Keratinocyte (primary cell): Measurements from ENCODE around the gene ST3GAL2. TPM values are rescaled to one million over a fixed set of nuclear protein-coding genes. Genes with fewer than 3 reads are reported as not detected.
A peak's percentile ranks its signal among the peaks of the same experiment; 100 is the strongest.
"Not testable (repeated sequence)": the region's sequence is repeated elsewhere in the genome, so short reads cannot be mapped to it uniquely, and the experiment has no call there.

ENCODE experiments used
- DNase-seq: peaks from one replicate; pipeline ENCODE4 v3.0.0-alpha.2; 2011; ENCODE audit warnings: low read depth, missing footprints, low spot score
- FAIRE-seq: peaks from 2 replicates; lab custom pipeline; 2011; peaks lifted over from hg19 to GRCh38; lab: Jason Lieb, UNC
- H2AFZ ChIP-seq: 2 replicates; pipeline ENCODE4 v1.6.0; 2012; ENCODE audit warnings: low read length, control low read depth, inconsistent platforms; ENCODE audit not compliant: control insufficient read depth
- H3K27ac ChIP-seq: 2 replicates; pipeline ENCODE4 v1.5.1; 2011; ENCODE audit warnings: low read length; ENCODE audit not compliant: control insufficient read depth, insufficient read depth
- H3K27me3 ChIP-seq: 3 replicates; pipeline ENCODE4 v1.6.0; 2011; ENCODE audit warnings: low read length; ENCODE audit not compliant: control insufficient read depth, insufficient read depth; ENCODE audit errors: extremely low read depth
- H3K36me3 ChIP-seq, 2 experiments: 2 replicates in 1 of 2; 3 replicates in 1 of 2; pipeline ENCODE4 v1.5.1; 2011; ENCODE audit warnings: low read length in 2 of 2, mild to moderate bottlenecking in 1 of 2; ENCODE audit not compliant: control insufficient read depth in 2 of 2, insufficient read depth in 2 of 2; ENCODE audit errors: extremely low read depth in 1 of 2
- H3K4me1 ChIP-seq: 3 replicates; pipeline ENCODE4 v1.5.1; 2011; ENCODE audit warnings: low read length; ENCODE audit not compliant: control insufficient read depth, insufficient read depth; ENCODE audit errors: extremely low read depth
- H3K4me2 ChIP-seq: 3 replicates; pipeline ENCODE4 v1.6.0; 2011; ENCODE audit warnings: low read depth, low read length; ENCODE audit not compliant: control insufficient read depth, insufficient read depth; ENCODE audit errors: extremely low read depth
- H3K4me3 ChIP-seq, 3 experiments: fragments of 200-600 bp in 1 of 3; sonication (generic) in 1 of 3; 2 replicates in 2 of 3; 3 replicates in 1 of 3; pipeline ENCODE4 v1.5.1; 2011 to 2016; ENCODE audit warnings: low read length in 3 of 3, mild to moderate bottlenecking in 3 of 3, control low read depth in 2 of 3, inconsistent platforms in 1 of 3, low read depth in 1 of 3, mixed read lengths in 1 of 3, mixed run types in 1 of 3, moderate library complexity in 1 of 3; ENCODE audit not compliant: control insufficient read depth in 2 of 3, insufficient read depth in 2 of 3; ENCODE audit errors: extremely low read depth in 1 of 3
- H3K79me2 ChIP-seq: 2 replicates; pipeline ENCODE4 v1.6.0; 2012; ENCODE audit warnings: low read length; ENCODE audit not compliant: control insufficient read depth, insufficient read depth
- H3K9ac ChIP-seq: 3 replicates; pipeline ENCODE4 v1.6.0; 2011; ENCODE audit warnings: low read length; ENCODE audit not compliant: control insufficient read depth, insufficient read depth; ENCODE audit errors: extremely low read depth
- H3K9me1 ChIP-seq: 3 replicates; pipeline ENCODE4 v1.6.0; 2011; ENCODE audit warnings: low read length; ENCODE audit not compliant: control insufficient read depth, insufficient read depth; ENCODE audit errors: extremely low read depth
- H3K9me3 ChIP-seq: 2 replicates; pipeline ENCODE4 v1.5.1; 2012; ENCODE audit warnings: low read depth, low read length; ENCODE audit not compliant: control insufficient read depth
- H4K20me1 ChIP-seq: 3 replicates; pipeline ENCODE4 v1.6.0; 2011; ENCODE audit warnings: low read length; ENCODE audit not compliant: control insufficient read depth, insufficient read depth; ENCODE audit errors: extremely low read depth
- EZH2 ChIP-seq: IDR thresholded peaks from one replicate; pipeline ENCODE4 v1.6.1; 2012; ENCODE audit warnings: inconsistent platforms, mild to moderate bottlenecking, low read length, moderate library complexity
- dilution Hi-C: fragments of 300-500 bp; cut with MboI; formaldehyde crosslinking; loops from one replicate; pipeline ENCODE4 v1.7.0; 2020; ENCODE audit warnings: low sequenced_read_pairs; ENCODE audit not compliant: extremely low pct_ligation_motif_present
- polyA plus RNA-seq, 5 experiments: library from polyadenylated mRNA; depleted of rRNA in 3 of 5; stranded (reverse) in 3 of 5; stranded (forward) in 1 of 5; unstranded in 1 of 5; fragments of >200 nt; gene quantifications; 1 replicate in 1 of 5; 2 replicates in 3 of 5; 3 replicates in 1 of 5; pipeline versions ENCODE4 v1.2.1 to v1.2.3, GENCODE V29; 2011 to 2012; ENCODE audit warnings: missing spikeins in 2 of 5, low read depth in 1 of 5, low replicate concordance in 1 of 5
- TF ChIP-seq, protein P1 (sequence below), 3 experiments: IDR thresholded peaks in 1 of 3; conservative IDR thresholded peaks in 1 of 3; optimal IDR thresholded peaks in 1 of 3; 2 replicates in 2 of 3; 3 replicates in 1 of 3; pipeline versions ENCODE3 to v1.5.1; 2011; ENCODE audit warnings: low read length in 3 of 3, mild to moderate bottlenecking in 3 of 3, moderate library complexity in 2 of 3, control low read depth in 1 of 3, inconsistent platforms in 1 of 3; ENCODE audit not compliant: insufficient read depth in 2 of 3; ENCODE audit errors: extremely low read depth in 1 of 3

Gene ST3GAL2
- polyA plus RNA-seq, 1 donor (not counting 4 experiments of a cell fraction or from before 2014, with no cell fraction given): 4.0 TPM

DNA sequence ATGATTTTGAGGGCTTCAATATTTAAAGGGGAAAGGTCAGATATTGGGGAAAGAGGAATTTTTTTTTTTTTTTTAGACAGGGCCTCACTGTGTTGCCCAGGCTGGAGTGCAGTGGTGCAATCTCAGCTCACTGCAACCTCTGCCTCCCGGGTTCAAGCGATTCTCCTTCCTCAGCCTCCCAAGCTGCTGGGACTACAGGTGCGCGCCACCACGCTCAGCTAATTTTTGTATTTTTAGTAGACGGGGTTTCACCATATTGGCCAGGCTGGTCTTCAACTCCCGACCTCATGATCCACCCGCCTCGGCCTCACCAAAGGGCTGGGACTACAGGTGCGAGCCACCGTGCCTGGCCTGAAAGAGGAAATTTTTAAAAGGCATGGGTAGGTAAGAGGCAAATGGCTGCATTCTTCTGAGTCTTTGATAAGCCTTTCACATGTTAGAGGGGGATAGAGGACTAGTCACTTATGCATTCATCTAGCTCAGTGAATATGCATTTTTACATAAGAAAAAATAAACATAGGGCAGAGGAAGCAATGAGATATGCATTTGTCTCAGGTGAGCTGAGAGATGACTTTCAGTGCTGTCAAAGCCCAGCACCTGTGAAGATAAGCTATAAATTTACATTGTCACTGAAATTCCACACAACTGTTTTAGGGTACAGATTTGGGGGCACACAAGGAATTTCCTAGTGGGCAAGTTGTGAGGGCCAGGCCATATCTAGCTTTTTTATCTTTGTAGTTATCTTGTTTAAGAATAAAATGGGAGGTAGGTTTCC is 14.4 kb upstream of the ST3GAL2 start:
- no peaks in the 10 kb centered on the region for H3K9me1 ChIP-seq
- dilution Hi-C loops: no loop called here
- peak overlapping the region; percentile 79 for H2AFZ ChIP-seq
- peak overlapping the region; percentile 96 for H3K9ac ChIP-seq
- FAIRE-seq (no peak), DNase-seq (no peak)
- no peaks in the 10 kb centered on the region for H4K20me1 ChIP-seq
- H3K9me3 ChIP-seq: no peaks in the 10 kb centered on the region
- peak overlapping the region; percentile 83 for H3K4me2 ChIP-seq
- H3K36me3 ChIP-seq: no peaks in the 10 kb centered on the region
- H3K4me1 ChIP-seq: no peaks in the 10 kb centered on the region
- H3K79me2 ChIP-seq: no peaks in the 10 kb centered on the region
- TF ChIP-seq, protein P1, sequence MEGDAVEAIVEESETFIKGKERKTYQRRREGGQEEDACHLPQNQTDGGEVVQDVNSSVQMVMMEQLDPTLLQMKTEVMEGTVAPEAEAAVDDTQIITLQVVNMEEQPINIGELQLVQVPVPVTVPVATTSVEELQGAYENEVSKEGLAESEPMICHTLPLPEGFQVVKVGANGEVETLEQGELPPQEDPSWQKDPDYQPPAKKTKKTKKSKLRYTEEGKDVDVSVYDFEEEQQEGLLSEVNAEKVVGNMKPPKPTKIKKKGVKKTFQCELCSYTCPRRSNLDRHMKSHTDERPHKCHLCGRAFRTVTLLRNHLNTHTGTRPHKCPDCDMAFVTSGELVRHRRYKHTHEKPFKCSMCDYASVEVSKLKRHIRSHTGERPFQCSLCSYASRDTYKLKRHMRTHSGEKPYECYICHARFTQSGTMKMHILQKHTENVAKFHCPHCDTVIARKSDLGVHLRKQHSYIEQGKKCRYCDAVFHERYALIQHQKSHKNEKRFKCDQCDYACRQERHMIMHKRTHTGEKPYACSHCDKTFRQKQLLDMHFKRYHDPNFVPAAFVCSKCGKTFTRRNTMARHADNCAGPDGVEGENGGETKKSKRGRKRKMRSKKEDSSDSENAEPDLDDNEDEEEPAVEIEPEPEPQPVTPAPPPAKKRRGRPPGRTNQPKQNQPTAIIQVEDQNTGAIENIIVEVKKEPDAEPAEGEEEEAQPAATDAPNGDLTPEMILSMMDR (optimal IDR thresholded peaks at IDR 0.05 in 1 of 3, IDR thresholded peaks at IDR 0.05 in 1 of 3, conservative IDR thresholded peaks at IDR 0.05 in 1 of 3; ENCODE audit: extremely low read depth in 1 of 3, insufficient read depth in 2 of 3, low read length in 3 of 3): no peak
- TF ChIP-seq EZH2: no peak
- H3K27ac ChIP-seq: peak overlapping the region; percentile 97
- H3K27me3 ChIP-seq: no peaks in the 10 kb centered on the region
- peak overlapping the region; percentile 80 to 97 (median 93) for H3K4me3 ChIP-seq

DNA sequence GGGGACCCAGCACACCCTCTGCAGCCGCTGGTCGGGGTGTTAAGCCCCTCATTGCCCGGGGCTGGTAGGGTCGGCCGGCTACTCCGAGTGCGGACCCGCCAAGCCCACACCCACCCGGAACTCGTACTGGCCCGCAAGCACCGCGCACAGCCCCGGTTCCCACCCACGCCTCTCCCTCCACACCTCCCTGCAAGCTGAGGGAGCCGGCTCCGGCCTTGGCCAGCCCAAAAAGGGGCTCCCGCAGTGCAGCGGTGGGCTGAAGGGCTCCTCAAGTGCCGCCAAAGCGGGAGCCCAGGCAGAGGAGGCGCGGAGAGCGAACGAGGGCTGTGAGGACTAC is 12.1 kb upstream of the ST3GAL2 start:
- not testable (repeated sequence) for FAIRE-seq

DNA sequence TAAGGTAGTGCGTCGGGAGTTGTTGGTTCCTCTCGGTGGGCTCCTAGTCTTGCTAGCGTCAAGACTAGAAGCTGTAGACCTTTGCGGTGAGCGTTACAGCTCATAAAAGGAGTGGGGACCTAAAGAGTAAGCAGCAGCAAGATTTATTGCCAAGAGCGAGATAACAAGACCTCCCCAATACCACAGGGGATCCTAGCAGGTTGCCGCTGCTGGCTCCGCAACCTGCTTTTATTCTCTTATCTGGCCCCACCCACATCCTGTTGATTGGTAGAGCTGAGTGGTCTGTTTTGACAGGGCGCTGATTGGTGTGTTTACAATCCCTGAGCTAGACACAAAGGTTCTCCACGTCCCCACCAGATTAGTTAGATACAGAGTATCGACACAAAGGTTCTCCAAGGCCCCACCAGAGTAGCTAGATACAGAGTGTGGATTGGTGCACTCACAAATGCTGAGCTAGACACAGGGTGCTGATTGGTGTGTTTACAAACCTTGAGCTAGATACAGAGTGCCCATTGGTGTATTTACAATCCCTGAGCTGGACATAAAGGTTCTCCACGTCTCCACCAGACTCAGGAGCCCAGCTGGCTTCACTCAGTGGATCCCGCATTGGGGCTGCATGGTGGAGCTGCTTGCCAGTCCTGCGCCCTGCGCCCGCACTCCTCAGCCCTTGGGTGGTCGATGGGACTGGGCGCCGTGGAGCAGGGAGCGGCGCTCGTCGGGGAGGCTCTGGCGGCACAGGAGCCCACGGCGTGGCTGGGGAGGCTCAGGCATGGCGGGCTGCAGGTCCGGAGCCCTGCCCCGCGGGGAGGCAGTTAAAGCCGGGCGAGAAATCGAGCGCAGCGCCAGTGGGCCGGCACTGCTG is 11.5 kb upstream of the ST3GAL2 start:
- H3K9me3 ChIP-seq, H2AFZ ChIP-seq, H3K27ac ChIP-seq, H3K9me1 ChIP-seq, H3K79me2 ChIP-seq, H3K4me3 ChIP-seq, H4K20me1 ChIP-seq, dilution Hi-C loops, H3K9ac ChIP-seq, H3K27me3 ChIP-seq, H3K4me1 ChIP-seq, DNase-seq, FAIRE-seq, H3K36me3 ChIP-seq, H3K4me2 ChIP-seq: not testable (repeated sequence)

More for the DNA sequence above, 12.1 kb upstream of the ST3GAL2 start:
- DNase-seq, H2AFZ ChIP-seq, H3K36me3 ChIP-seq, H3K9ac ChIP-seq, H3K9me1 ChIP-seq, H3K4me3 ChIP-seq, H4K20me1 ChIP-seq, H3K27ac ChIP-seq, H3K79me2 ChIP-seq, H3K9me3 ChIP-seq, dilution Hi-C loops, H3K27me3 ChIP-seq, H3K4me2 ChIP-seq, H3K4me1 ChIP-seq: not testable (repeated sequence)
